ENCODE results near the gene KCNJ6.
"Not testable (repeated sequence)": the region's sequence is repeated elsewhere in the genome, so short reads cannot be mapped to it uniquely, and the experiment has no call there.

The KCNJ6 gene

GRCh38 chr21:37603129-37603528 is 313.1 kb downstream of the KCNJ6 start:
- no peak for DNase-seq (ENCODE audit: low spot score)

DNA sequence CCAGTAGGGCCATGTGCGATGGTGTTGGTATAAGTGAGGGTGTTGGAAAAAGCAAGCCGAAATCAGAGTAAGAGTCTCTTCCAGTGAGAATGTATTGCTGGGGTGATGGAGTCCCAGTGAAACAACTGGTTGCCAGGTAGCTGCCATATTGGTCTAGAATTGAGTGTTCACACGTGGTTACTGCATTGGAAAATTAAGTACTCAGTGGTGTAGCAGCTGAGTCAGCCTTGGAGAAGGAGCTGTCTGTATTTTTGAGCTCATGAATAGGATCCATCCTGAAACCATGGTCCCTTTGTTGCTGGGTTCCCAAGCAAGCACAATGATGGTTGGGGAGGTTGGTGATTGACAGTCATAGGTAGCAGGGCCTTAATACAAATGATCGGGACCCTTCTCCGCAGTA is 314.3 kb downstream of the KCNJ6 start:
- DNase-seq (ENCODE audit: low spot score) = no peak

DNA sequence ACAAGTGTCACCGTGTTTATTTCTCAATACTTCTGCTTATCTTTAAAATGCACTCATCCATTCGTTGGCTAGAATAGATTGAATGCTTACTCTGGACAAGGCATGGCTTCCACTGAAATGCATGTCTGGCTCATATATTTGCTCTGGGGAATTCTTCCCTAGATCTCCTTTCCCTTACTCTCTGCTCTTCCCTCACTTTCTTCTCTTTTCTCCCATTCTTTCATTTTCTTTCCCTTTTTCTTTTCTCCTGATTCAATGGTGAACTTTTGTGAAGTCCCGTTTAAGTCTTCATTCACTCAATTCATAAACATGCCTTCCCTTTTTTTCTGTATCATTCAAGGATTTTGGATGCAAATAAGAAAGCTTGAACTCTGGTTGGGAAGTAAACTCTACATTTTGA is 315.2 kb downstream of the KCNJ6 start:
- no peak for DNase-seq (ENCODE audit: low spot score)

GRCh38 chr21:37595944-37596343 is 320.3 kb downstream of the KCNJ6 start:
- DNase-seq (ENCODE audit: low spot score) = no peak

GRCh38 chr21:37594472-37594951 is 321.7 kb downstream of the KCNJ6 start:
- DNase-seq (ENCODE audit: low spot score) = no peak

GRCh38 chr21:37593740-37594471 is 322.4 kb downstream of the KCNJ6 start:
- no peak for DNase-seq (ENCODE audit: low spot score)

GRCh38 chr21:37593015-37593414 is 323.2 kb downstream of the KCNJ6 start:
- DNase-seq (ENCODE audit: low spot score) = no peak

DNA sequence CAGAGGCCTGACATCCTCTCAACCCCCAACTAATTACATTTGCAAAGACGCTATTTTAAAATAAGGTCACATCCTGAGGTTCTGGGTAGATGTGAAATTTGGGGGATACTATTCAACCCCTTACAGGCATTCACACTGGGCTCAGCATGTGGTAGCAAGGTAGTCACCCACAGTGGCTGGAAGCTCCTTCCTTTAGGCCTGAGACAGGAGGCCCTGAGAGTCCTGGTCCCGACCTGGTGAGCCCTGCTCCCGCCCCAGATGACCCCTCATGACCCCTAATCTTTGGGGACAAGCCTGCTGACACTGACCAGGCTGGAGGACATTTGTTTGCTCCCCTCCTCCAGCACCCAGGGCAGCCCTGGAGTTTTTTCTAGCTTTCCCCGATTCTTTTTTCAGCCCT is 323.8 kb downstream of the KCNJ6 start:
- no peak for DNase-seq (ENCODE audit: low spot score)

DNA sequence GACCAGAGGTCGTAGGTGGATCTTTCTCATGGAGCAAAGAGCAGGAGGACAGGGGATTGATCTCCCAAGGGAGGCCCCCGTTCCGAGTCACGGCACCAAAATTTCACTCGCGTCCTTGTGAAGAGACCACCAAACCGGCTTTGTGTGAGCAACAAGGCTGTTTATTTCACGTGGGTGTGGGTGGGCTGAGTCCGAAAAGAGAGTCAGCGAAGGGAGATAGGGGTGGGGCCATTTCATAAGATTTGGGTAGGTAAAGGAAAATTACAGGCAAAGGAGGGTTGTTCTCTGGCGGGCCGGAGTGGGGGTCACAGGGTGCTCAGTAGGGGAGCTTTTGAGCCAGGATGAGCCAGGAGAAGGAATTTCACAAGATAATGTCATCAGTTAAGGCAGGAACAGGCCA is 324.3 kb downstream of the KCNJ6 start:
- DNase-seq (ENCODE audit: low spot score) = not testable (repeated sequence)

GRCh38 chr21:37590836-37591235 is 325.4 kb downstream of the KCNJ6 start:
- DNase-seq (ENCODE audit: low spot score) = not testable (repeated sequence)

GRCh38 chr21:37588644-37589043 is 327.6 kb downstream of the KCNJ6 start:
- not testable (repeated sequence) for DNase-seq (ENCODE audit: low spot score)

DNA sequence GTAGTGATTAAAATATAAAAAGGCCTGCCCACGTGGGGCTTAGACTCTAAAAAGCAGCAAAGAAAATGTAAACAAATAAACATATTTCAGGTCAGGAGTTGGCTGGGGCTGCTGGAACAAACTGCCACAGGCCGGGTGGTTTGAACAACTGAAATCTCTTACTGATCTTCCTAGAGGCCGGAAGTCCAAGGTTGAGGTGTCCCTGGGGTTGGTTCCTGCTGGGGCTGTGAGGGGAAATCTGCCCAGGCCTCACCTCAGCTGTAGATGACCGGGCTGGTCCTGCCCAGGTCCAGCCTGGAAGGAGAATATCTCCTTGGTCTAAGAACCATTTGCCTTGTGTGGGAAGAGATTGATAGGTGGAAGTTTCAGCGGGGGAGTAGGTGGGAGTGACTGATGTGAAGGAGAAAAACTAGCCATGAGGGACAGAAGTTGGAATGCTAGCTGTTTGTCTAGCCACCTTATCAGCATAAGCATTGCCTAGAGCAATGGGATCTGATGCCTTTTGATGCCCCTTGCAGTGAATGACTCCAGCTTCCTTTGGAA is 328.6 kb downstream of the KCNJ6 start:
- no peak for DNase-seq (ENCODE audit: low spot score)

DNA sequence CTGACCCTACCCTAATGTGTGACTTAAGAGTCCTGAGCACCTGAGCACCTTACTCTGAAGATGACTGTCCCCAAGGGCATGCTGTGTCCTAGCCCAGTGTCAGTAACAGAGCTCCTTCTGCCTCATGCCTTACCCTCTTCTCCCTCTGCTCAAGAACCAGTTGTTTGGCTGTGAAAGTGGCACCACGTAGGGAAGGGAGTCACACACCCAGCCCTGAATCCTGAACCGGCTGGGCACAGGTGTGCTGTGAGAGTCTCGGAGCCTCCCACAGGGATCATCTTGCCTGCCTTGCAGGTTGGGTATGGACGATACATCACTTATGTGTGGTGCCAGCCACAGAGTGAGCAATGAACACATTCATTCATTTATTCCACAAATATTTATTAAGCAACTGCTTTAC is 329.1 kb downstream of the KCNJ6 start:
- DNase-seq (ENCODE audit: low spot score) = no peak

GRCh38 chr21:37582590-37582989 is 333.7 kb downstream of the KCNJ6 start:
- DNase-seq (ENCODE audit: low spot score) = no peak

DNA sequence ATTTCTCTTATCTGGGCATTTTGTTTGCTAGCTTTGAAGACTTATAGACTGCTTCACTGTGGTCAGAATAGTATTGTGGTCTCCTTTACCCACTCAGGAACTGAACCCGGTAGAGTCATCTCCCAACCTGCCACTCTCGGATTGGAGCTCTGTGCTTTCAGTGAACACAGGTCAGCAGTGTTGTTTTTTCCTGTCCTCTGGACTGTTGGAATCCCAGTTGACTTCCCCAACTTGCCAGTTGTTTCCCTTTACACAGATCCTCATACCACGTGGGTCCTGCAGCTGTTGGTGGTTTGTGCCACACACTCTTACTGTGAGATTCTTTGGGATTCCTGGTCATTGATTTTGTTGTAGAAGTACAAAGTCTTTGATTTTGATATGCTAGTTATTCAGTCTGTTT is 335.6 kb downstream of the KCNJ6 start:
- DNase-seq (ENCODE audit: low spot score) = no peak

DNA sequence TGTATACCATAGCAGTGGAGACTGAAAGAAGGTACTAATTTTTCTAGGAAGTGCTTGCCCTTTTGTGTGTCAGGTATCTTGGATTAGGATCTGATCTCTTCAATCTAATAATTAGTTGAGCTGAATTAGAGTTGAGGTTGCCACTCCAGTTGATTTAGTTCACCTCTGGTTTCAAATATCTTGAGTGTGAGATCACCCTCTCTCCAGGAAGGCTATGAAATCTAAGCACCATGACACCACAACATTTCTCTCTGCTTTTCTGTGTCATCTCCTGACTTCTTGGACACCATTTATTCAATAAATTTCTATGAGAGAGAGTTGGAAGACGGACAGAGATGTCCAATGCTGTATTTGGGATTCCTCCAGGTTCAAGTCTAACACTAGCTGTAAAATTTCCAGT is 336.9 kb downstream of the KCNJ6 start:
- no peak for DNase-seq (ENCODE audit: low spot score)

DNA sequence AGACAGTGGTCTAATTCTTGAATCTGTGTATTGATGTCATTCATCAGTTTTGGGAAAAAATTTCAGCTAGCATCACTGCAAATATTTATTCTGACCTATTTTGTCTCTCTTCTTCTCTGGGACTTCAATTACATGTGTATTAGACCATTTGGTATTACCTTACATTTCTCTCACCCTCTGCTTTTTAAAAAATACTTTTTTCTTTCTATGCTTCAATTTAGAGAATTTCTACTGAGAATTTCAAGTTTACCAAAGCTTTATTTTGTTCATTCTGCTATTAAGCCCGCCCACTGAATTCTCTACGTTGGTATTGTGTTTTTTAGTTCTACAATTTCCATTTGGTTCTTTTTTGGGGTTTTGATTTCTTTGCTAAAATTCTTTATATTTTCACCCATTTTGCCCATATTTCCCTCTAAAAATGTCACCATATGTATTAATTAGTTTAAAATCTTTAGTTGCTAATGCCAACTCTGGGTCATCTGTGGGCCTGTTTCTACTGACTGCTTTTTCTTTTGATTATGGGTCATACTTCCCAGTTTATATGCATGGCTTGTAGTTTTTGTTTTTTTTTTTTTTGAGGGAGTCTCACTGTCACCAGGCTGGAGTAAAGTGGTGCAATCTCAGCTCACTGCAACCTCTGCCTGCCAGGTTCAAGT is 337.7 kb downstream of the KCNJ6 start:
- DNase-seq (ENCODE audit: low spot score) = no peak

GRCh38 chr21:37576929-37577328 is 339.3 kb downstream of the KCNJ6 start:
- not testable (repeated sequence) for DNase-seq (ENCODE audit: low spot score)

DNA sequence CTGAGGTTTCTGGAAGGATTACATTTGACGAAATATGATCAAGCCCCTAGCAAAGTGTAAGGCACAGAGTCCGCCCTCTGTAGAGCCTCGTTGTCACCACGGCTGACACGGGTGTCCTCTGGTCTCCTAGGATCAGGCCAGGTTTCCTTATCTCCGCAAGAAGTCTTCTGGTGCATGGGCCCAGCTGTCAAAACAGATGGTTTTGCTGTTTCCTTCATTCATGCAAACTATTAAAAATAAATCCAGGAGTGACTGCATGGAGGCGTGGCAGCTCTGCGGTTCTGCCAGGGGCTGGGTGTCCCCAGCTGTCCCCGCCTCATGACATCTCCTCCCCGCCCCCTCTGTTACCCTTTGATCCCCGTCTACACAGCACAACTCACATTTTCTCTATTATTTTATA is 340.7 kb downstream of the KCNJ6 start:
- no peak for DNase-seq (ENCODE audit: low spot score)

GRCh38 chr21:37574751-37575150 is 341.5 kb downstream of the KCNJ6 start:
- no peak for DNase-seq (ENCODE audit: low spot score)

GRCh38 chr21:37574316-37574715 is 341.9 kb downstream of the KCNJ6 start:
- no peak for DNase-seq (ENCODE audit: low spot score)

GRCh38 chr21:37571442-37571841 is 344.8 kb downstream of the KCNJ6 start:
- no peak for DNase-seq (ENCODE audit: low spot score)

DNA sequence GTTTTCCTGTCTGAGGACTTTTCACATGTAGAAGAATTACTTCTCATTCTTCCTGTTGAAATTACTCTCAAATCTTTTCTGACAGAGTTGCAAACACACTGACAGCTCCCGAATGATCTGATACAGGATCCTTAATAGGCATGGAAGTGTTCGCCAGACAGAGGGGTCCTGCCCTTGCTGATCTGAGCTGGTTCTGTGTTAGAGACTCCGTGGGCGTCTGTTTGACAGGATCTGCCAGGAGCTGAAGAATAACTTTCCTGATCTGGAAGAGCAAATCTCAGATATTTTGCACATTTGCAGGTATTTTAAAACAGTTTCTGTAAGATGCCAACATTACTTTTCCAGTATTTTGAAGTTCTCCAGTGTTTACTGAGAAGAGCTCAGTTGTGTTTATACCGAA is 347.3 kb downstream of the KCNJ6 start:
- DNase-seq (ENCODE audit: low spot score) = no peak

Measured in globus pallidus (tissue), 1 donor.